ENCODE results near the gene EXO1. TPM values are rescaled to one million over a fixed set of nuclear protein-coding genes. Genes with fewer than 3 reads are reported as not detected.

EXO1 gene
- total and polyA plus RNA-seq, 9 of the 15 experiments (the other 6 are each of a cell fraction or from before 2014, with no cell fraction given) = 36.0 to 125 (median 83.9) TPM

DNA sequence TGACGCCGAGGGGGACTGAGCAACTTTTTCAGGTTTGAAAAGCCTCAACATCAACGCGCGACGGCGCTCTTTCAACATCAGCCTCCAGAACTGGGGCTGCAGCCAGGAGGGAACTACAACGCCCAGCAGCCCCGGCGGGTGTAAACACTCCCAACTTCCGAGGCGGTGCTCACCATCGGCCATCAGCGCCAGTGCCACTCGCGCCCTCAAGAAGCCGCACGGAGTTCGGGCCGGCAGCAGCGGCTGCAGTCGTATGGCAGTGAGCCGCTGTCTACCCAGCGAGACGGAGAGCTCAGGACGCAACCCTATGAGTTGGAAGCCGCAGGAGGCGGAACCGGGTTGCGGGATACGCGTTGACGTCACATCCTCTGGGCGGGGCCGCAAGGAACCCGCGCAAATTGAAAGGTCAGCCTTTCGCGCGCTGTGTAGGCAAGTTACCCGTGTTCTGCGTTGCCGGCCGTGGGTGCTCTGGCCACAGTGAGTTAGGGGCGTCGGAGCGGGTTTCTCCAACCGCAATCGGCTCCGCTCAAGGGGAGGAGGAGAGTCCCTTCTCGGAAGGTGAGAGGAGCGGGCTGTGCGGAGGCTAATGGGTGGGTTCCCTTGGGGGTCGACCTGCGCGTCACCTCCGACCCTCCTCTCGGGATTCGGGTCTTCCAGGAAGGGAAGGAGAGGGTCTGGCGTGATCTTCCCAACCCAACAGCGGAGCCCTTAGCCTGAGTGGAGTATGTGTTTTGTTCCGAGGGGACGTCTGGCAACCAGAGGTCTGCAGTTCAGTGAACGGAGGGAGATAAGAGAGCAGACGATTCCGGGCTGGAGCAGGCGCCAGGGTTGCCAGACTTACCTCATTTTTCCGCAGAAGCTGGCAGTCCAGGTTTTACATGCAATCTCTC is at the start of gene EXO1 (continued):
- TF ChIP-seq, protein P1, sequence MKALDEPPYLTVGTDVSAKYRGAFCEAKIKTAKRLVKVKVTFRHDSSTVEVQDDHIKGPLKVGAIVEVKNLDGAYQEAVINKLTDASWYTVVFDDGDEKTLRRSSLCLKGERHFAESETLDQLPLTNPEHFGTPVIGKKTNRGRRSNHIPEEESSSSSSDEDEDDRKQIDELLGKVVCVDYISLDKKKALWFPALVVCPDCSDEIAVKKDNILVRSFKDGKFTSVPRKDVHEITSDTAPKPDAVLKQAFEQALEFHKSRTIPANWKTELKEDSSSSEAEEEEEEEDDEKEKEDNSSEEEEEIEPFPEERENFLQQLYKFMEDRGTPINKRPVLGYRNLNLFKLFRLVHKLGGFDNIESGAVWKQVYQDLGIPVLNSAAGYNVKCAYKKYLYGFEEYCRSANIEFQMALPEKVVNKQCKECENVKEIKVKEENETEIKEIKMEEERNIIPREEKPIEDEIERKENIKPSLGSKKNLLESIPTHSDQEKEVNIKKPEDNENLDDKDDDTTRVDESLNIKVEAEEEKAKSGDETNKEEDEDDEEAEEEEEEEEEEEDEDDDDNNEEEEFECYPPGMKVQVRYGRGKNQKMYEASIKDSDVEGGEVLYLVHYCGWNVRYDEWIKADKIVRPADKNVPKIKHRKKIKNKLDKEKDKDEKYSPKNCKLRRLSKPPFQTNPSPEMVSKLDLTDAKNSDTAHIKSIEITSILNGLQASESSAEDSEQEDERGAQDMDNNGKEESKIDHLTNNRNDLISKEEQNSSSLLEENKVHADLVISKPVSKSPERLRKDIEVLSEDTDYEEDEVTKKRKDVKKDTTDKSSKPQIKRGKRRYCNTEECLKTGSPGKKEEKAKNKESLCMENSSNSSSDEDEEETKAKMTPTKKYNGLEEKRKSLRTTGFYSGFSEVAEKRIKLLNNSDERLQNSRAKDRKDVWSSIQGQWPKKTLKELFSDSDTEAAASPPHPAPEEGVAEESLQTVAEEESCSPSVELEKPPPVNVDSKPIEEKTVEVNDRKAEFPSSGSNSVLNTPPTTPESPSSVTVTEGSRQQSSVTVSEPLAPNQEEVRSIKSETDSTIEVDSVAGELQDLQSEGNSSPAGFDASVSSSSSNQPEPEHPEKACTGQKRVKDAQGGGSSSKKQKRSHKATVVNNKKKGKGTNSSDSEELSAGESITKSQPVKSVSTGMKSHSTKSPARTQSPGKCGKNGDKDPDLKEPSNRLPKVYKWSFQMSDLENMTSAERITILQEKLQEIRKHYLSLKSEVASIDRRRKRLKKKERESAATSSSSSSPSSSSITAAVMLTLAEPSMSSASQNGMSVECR (CRISPR knock-in tag; IDR thresholded peaks at IDR 0.05) = peak; percentile 99
- TF ChIP-seq FOSL1 (tag; conservative IDR thresholded peaks at IDR 0.05) = peak; percentile 51
- no peak for TF ChIP-seq ZNF76 (CRISPR knock-in tag; IDR thresholded peaks at IDR 0.05; ENCODE audit: borderline replicate concordance)
- no peak for TF ChIP-seq SLC30A9 (CRISPR knock-in tag; IDR thresholded peaks at IDR 0.05)
- peak; percentile 95 for TF ChIP-seq CREB3L1 (IDR thresholded peaks at IDR 0.05; ENCODE audit: borderline replicate concordance, low read depth)
- no peak for TF ChIP-seq RBM25 (IDR thresholded peaks at IDR 0.05; ENCODE audit: low read depth, low read length, severe bottlenecking)
- TF ChIP-seq, protein P2, sequence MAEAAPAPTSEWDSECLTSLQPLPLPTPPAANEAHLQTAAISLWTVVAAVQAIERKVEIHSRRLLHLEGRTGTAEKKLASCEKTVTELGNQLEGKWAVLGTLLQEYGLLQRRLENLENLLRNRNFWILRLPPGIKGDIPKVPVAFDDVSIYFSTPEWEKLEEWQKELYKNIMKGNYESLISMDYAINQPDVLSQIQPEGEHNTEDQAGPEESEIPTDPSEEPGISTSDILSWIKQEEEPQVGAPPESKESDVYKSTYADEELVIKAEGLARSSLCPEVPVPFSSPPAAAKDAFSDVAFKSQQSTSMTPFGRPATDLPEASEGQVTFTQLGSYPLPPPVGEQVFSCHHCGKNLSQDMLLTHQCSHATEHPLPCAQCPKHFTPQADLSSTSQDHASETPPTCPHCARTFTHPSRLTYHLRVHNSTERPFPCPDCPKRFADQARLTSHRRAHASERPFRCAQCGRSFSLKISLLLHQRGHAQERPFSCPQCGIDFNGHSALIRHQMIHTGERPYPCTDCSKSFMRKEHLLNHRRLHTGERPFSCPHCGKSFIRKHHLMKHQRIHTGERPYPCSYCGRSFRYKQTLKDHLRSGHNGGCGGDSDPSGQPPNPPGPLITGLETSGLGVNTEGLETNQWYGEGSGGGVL (CRISPR knock-in tag; IDR thresholded peaks at IDR 0.05) = no peak
- no peak for TF ChIP-seq ZNF3 (CRISPR knock-in tag; IDR thresholded peaks at IDR 0.05)
- peak; percentile 72 for TF ChIP-seq RBM39 (optimal IDR thresholded peaks at IDR 0.05; ENCODE audit: low read depth, low read length)
- no peak for TF ChIP-seq SRSF7 (optimal IDR thresholded peaks at IDR 0.05; ENCODE audit: low read depth, low read length)
- TF ChIP-seq SMC3 (conservative IDR thresholded peaks at IDR 0.05; ENCODE audit: insufficient read depth, low read depth, low read length) = peak; percentile 41; the same call in 1 of the 2 replicates
- no peak for TF ChIP-seq ATF4 (CRISPR knock-in tag; IDR thresholded peaks at IDR 0.05)
